ENCODE data around the gene CAPNS1.

DNA sequence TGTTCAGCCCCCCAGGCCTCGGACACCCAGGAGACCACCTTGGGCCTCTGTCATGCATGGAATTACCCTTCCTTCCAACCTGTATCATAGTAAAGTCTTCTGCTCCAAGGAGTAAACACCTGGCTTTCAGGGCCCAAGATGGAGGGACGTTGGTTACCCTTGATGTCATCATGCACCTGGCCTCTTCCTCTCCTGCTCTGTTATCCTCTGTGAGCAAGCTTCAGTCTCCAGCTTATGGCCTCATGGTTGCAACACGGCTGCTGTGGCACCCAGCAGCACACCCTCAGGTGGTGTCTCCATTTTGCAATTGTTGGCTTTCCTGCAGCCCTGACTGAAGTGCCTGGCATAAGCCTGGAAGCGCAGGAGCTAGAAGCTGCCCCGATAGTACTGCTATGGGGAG is 32.9 kb upstream of the CAPNS1 start:
- TF ChIP-seq, protein P1, sequence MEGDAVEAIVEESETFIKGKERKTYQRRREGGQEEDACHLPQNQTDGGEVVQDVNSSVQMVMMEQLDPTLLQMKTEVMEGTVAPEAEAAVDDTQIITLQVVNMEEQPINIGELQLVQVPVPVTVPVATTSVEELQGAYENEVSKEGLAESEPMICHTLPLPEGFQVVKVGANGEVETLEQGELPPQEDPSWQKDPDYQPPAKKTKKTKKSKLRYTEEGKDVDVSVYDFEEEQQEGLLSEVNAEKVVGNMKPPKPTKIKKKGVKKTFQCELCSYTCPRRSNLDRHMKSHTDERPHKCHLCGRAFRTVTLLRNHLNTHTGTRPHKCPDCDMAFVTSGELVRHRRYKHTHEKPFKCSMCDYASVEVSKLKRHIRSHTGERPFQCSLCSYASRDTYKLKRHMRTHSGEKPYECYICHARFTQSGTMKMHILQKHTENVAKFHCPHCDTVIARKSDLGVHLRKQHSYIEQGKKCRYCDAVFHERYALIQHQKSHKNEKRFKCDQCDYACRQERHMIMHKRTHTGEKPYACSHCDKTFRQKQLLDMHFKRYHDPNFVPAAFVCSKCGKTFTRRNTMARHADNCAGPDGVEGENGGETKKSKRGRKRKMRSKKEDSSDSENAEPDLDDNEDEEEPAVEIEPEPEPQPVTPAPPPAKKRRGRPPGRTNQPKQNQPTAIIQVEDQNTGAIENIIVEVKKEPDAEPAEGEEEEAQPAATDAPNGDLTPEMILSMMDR (IDR thresholded peaks at IDR 0.05; ENCODE audit: low read length), result no peak
- TF ChIP-seq EZH2phosphoT487 (IDR thresholded peaks at IDR 0.05; ENCODE audit: low read length) (no peak), EZH2 (optimal IDR thresholded peaks at IDR 0.05; ENCODE audit: low read depth, low read length) (no peak)
